Endodermal cell (in vitro differentiated cells): ENCODE measurements around the gene GABRB1. TPM values are rescaled to one million over a fixed set of nuclear protein-coding genes. Genes with fewer than 3 reads are reported as not detected.

Experiments
- DNase-seq: peaks from one replicate; pipeline ENCODE4 v3.0.0-alpha.2; 2017
- H3K27ac ChIP-seq: 2 replicates; pipeline ENCODE4 v1.5.1; 2013; ENCODE audit warnings: mild to moderate bottlenecking, low read depth, low read length, moderate library complexity
- H3K27me3 ChIP-seq: 2 replicates; pipeline ENCODE4 v1.6.1; 2013; ENCODE audit warnings: mild to moderate bottlenecking, low read length, moderate library complexity; ENCODE audit not compliant: insufficient read depth, control insufficient read depth, poor library complexity, severe bottlenecking
- H3K36me3 ChIP-seq: 2 replicates; pipeline ENCODE4 v1.7.0; 2013; ENCODE audit warnings: mild to moderate bottlenecking, low read length, moderate library complexity; ENCODE audit not compliant: control insufficient read depth, insufficient read depth
- H3K4me1 ChIP-seq: one replicate; pipeline ENCODE4 v1.7.0; 2013; ENCODE audit warnings: low read length; ENCODE audit not compliant: control insufficient read depth, insufficient read depth
- H3K4me3 ChIP-seq: 2 replicates; pipeline ENCODE4 v1.5.1; 2013; ENCODE audit warnings: mild to moderate bottlenecking, low read length, moderate library complexity
- H3K9ac ChIP-seq: 2 replicates; pipeline ENCODE4 v1.6.1; 2013; ENCODE audit warnings: mild to moderate bottlenecking, low read length, moderate library complexity; ENCODE audit not compliant: poor library complexity, severe bottlenecking; ENCODE audit errors: extremely low read depth
- H3K9me3 ChIP-seq: 2 replicates; pipeline ENCODE4 v1.6.1; 2013; ENCODE audit warnings: mild to moderate bottlenecking, low read length, moderate library complexity; ENCODE audit not compliant: control insufficient read depth
- H3K27ac Mint-ChIP-seq: 2 replicates; pipeline ENCODE4 v1.8.0; 2020; ENCODE audit warnings: mixed read lengths
- H3K27me3 Mint-ChIP-seq: 2 replicates; pipeline ENCODE4 v1.8.0; 2021; ENCODE audit warnings: mild to moderate bottlenecking, mixed read lengths; ENCODE audit not compliant: insufficient read depth
- H3K36me3 Mint-ChIP-seq: 2 replicates; pipeline ENCODE4 v1.8.0; 2020; ENCODE audit warnings: low read depth, mixed read lengths
- H3K4me1 Mint-ChIP-seq: 2 replicates; pipeline ENCODE4 v1.8.0; 2020; ENCODE audit warnings: mixed read lengths
- H3K4me3 Mint-ChIP-seq: 2 replicates; pipeline ENCODE4 v1.8.0; 2020; ENCODE audit warnings: mild to moderate bottlenecking, moderate library complexity, mixed read lengths
- H3K9me3 Mint-ChIP-seq: 2 replicates; pipeline ENCODE4 v1.8.0; 2020; ENCODE audit warnings: mild to moderate bottlenecking, mixed read lengths
- CTCF ChIP-seq: fragments of 200-600 bp; sonication (generic); conservative IDR thresholded peaks from 2 replicates; pipeline ENCODE4 v1.5.0; 2021; ENCODE audit warnings: antibody characterized with exemption, mild to moderate bottlenecking
- WGBS, 2 experiments: methylation state at CpG; one replicate each; pipeline versions ENCODE4 v1.1.5 to v1.1.7; 2013; ENCODE audit warnings: missing lambda C conversion rate in 2 of 2, mixed read lengths in 1 of 2; ENCODE audit not compliant: insufficient coverage in 1 of 2, insufficient read length in 1 of 2; 5-methylcytosine and 5-hydroxymethylcytosine counted together
- total RNA-seq, 2 donors: library from RNA; stranded (reverse); fragmentation: NEBNext Ultra II Directional in 1 of 2; extraction: Animal tissue kit (Norgen Biotek cat#: 25700) in 1 of 2; gene quantifications; 2 replicates in 1 of 2; 3 replicates in 1 of 2; pipeline ENCODE4 v1.2.1, GENCODE V29; 2021

The GABRB1 gene
- total RNA-seq, 2 donors from 2014 or later = not detected

DNA sequence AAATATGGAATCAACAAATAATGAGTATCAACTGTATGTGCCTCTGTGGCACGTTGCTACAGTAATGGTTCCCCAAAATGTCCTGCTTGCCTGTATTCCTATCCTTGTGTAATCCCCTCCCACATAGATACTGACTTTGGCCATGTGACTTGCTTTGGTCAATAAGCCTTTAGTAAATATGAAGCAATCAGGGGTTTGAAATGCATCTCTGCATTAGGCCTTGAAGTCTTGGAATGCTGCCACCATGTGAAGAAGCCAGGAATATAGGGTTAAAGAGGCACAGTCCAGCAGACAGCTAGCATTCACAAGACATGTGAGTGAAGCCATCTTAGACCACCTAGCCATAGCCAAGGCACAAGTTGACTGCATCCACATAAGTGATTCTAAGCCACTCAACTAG is 190.9 kb downstream of the GABRB1 start:
- no peak overlapping the region for H3K27ac Mint-ChIP-seq
- WGBS, 2 experiments = 90% methylated on average over 1 of the region's 1 CpG; no CpG with 5 or more reads in 1 of the 2 experiments
- H3K4me3 Mint-ChIP-seq = no peak overlapping the region
- Histone ChIP-seq H3K9me3 (no peaks in the 10 kb centered on the region), H3K4me1 (no peaks in the 10 kb centered on the region), H3K36me3 (no peaks in the 10 kb centered on the region), H3K4me3 (no peak overlapping the region), H3K27me3 (no peaks in the 10 kb centered on the region), H3K9ac (no peak overlapping the region), H3K27ac (no peak overlapping the region)
- peaks cover 2% of the 10 kb centered on the region for H3K27me3 Mint-ChIP-seq
- H3K4me1 Mint-ChIP-seq = no peaks in the 10 kb centered on the region
- DNase-seq = no peak
- H3K36me3 Mint-ChIP-seq = no peaks in the 10 kb centered on the region
- no peak for TF ChIP-seq CTCF
- H3K9me3 Mint-ChIP-seq = no peaks in the 10 kb centered on the region

- no peak for TF ChIP-seq CTCF
- no peak for DNase-seq
- Histone ChIP-seq H3K9me3 (no peaks in the 10 kb centered on the region), H3K27ac (no peak overlapping the region), H3K9ac (no peak overlapping the region), H3K4me1 (no peaks in the 10 kb centered on the region), H3K27me3 (no peaks in the 10 kb centered on the region), H3K4me3 (no peak overlapping the region), H3K36me3 (no peaks in the 10 kb centered on the region)
- Mint-ChIP-seq H3K9me3 (no peaks in the 10 kb centered on the region), H3K27me3 (peaks cover 2% of the 10 kb centered on the region), H3K4me3 (no peak overlapping the region), H3K4me1 (no peaks in the 10 kb centered on the region), H3K36me3 (no peaks in the 10 kb centered on the region), H3K27ac (no peak overlapping the region)
These were observed 193.0 kb downstream of the GABRB1 start for GRCh38 chr4:47224361-47224760.

DNA sequence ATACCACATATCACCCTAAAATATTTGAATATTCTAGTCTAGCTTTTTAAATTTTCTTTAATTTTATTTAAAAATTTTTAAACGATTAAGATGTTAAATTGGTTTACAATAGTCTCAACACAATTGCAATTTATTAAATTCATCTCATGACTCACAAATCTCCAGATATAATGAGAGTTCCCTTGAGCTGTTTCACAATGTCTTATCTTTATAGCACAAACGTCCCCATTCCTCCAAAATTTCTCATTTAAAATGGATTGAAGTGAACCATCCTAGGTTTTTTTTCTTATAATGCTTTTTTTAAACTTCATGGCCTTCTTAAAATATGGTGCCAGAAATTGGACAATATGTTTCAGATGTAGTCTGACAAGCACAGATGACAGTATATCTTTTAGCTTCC is 204.4 kb downstream of the GABRB1 start:
- TF ChIP-seq CTCF = no peak
- no peaks in the 10 kb centered on the region for H3K9me3 Mint-ChIP-seq
- WGBS, 2 experiments = 83% methylated on average over 1 of the region's 2 CpGs; no CpG with 5 or more reads in 1 of the 2 experiments

More for the DNA sequence above, 204.4 kb downstream of the GABRB1 start:
- H3K9me3 ChIP-seq = no peaks in the 10 kb centered on the region
- no peak overlapping the region for H3K4me3 ChIP-seq
- H3K27me3 ChIP-seq = no peaks in the 10 kb centered on the region
- no peaks in the 10 kb centered on the region for H3K36me3 ChIP-seq
- Mint-ChIP-seq H3K36me3 (no peaks in the 10 kb centered on the region), H3K4me1 (no peaks in the 10 kb centered on the region), H3K4me3 (no peak overlapping the region), H3K27ac (no peak overlapping the region), H3K27me3 (no peaks in the 10 kb centered on the region)
- no peak overlapping the region for H3K27ac ChIP-seq
- DNase-seq = no peak
- H3K4me1 ChIP-seq = no peaks in the 10 kb centered on the region
- no peak overlapping the region for H3K9ac ChIP-seq
